NCI-H446 (cell line): Measurements from ENCODE around the gene ACY1.

Experiments
- DNase-seq, 2 experiments: peaks; one replicate each; lab custom pipeline; 2025; lab: John Stamatoyannopoulos, UW

Gene ACY1

GRCh38 chr3:52005571-52005986, 22.2 kb downstream of the ACY1 start:
- DNase-seq = peak in 1 of 2 experiments; percentile 48

- no peak for DNase-seq
Observed at GRCh38 chr3:52006017-52006819, 22.9 kb downstream of the ACY1 start.

- no peak for DNase-seq
Observed at GRCh38 chr3:52006820-52007133, 23.4 kb downstream of the ACY1 start.

- DNase-seq = no peak
Observed at GRCh38 chr3:52007291-52007690, 24.0 kb downstream of the ACY1 start.

GRCh38 chr3:52010431-52010830, 27.1 kb downstream of the ACY1 start:
- DNase-seq = no peak

- DNase-seq = no peak
Observed at GRCh38 chr3:52012699-52013098, 29.4 kb downstream of the ACY1 start.

GRCh38 chr3:52013802-52014598, 30.7 kb downstream of the ACY1 start:
- DNase-seq = no peak

GRCh38 chr3:52014613-52015012, 31.3 kb downstream of the ACY1 start:
- DNase-seq = no peak

GRCh38 chr3:52015438-52016228, 32.3 kb downstream of the ACY1 start:
- no peak for DNase-seq

- no peak for DNase-seq
Observed at GRCh38 chr3:52017586-52017985, 34.3 kb downstream of the ACY1 start.

- DNase-seq = no peak
Observed at GRCh38 chr3:52018319-52019000, 35.1 kb downstream of the ACY1 start.

GRCh38 chr3:52019352-52020080, 36.2 kb downstream of the ACY1 start:
- no peak for DNase-seq

- no peak for DNase-seq
Observed at GRCh38 chr3:52020796-52021195, 37.5 kb downstream of the ACY1 start.

- no peak for DNase-seq
Observed at GRCh38 chr3:52021489-52022268, 38.3 kb downstream of the ACY1 start.

GRCh38 chr3:52022323-52023100, 39.2 kb downstream of the ACY1 start:
- no peak for DNase-seq

- DNase-seq = no peak
Observed at GRCh38 chr3:52023101-52023770, 39.9 kb downstream of the ACY1 start.

GRCh38 chr3:52023860-52024764, 40.8 kb downstream of the ACY1 start:
- DNase-seq = no peak
